Measurements from ENCODE around the gene PGM2. TPM values are rescaled to one million over a fixed set of nuclear protein-coding genes. Genes with fewer than 3 reads are reported as not detected.

The PGM2 gene
- total RNA-seq, 3 donors from 2014 or later (not counting 1 experiment from before 2014, with no cell fraction given), result 18.7 to 31.9 (median 27.1) TPM

- Histone ChIP-seq H3K36me3 (ENCODE audit: control insufficient read depth, insufficient read depth, low read length) (no peaks in the 10 kb centered on the region), H3K27ac (ENCODE audit: low read length) (no peak overlapping the region), H3K9me3 (ENCODE audit: control insufficient read depth, insufficient read depth, low read length) (no peaks in the 10 kb centered on the region), H3K27me3 (ENCODE audit: control insufficient read depth, insufficient read depth, low read length) (no peaks in the 10 kb centered on the region), H3K4me3 (ENCODE audit: low read length) (no peak overlapping the region), H3K4me1 (ENCODE audit: control insufficient read depth, insufficient read depth, low read length) (no peaks in the 10 kb centered on the region)
- 83% methylated on average over 2 of the region's 2 CpGs for whole genome bisulfite sequencing (ENCODE audit: insufficient coverage)
- H3K4me3 Mint-ChIP-seq, result no peak overlapping the region
- no peaks in the 10 kb centered on the region for H3K9me3 Mint-ChIP-seq
- ATAC-seq (no peak), DNase-seq (no peak)
- no peaks in the 10 kb centered on the region for H3K36me3 Mint-ChIP-seq
- H3K4me1 Mint-ChIP-seq, result no peaks in the 10 kb centered on the region
- intact Hi-C loops (cut with micrococcal nuclease), result no loop called here
- TF ChIP-seq CTCF (IDR thresholded peaks at IDR 0.05), result no peak
- peaks cover 0 to 13% of the 10 kb centered on the region in 2 donors for H3K27me3 Mint-ChIP-seq (ENCODE audit: low read depth in 2 of 2)
- H3K27ac Mint-ChIP-seq, result no peak overlapping the region
Measured at GRCh38 chr4:37797374-37797773, 29.1 kb upstream of the PGM2 start.

- Mint-ChIP-seq H3K4me1 (no peaks in the 10 kb centered on the region), H3K27me3 (ENCODE audit: low read depth in 2 of 2) (peaks cover 0 to 13% of the 10 kb centered on the region in 2 donors), H3K9me3 (no peaks in the 10 kb centered on the region), H3K27ac (no peak overlapping the region), H3K4me3 (no peak overlapping the region), H3K36me3 (no peaks in the 10 kb centered on the region)
- ATAC-seq (no peak), DNase-seq (no peak)
- intact Hi-C loops (cut with micrococcal nuclease), result no loop called here
- Histone ChIP-seq H3K27ac (ENCODE audit: low read length) (no peak overlapping the region), H3K4me3 (ENCODE audit: low read length) (no peak overlapping the region), H3K9me3 (ENCODE audit: control insufficient read depth, insufficient read depth, low read length) (no peaks in the 10 kb centered on the region), H3K4me1 (ENCODE audit: control insufficient read depth, insufficient read depth, low read length) (no peaks in the 10 kb centered on the region), H3K27me3 (ENCODE audit: control insufficient read depth, insufficient read depth, low read length) (no peaks in the 10 kb centered on the region), H3K36me3 (ENCODE audit: control insufficient read depth, insufficient read depth, low read length) (no peaks in the 10 kb centered on the region)
- no peak for TF ChIP-seq CTCF (IDR thresholded peaks at IDR 0.05)
- WGBS (ENCODE audit: insufficient coverage), result no CpG with 5 or more reads among the region's 2 CpGs
Measured at GRCh38 chr4:37797923-37798322, 28.6 kb upstream of the PGM2 start.

DNA sequence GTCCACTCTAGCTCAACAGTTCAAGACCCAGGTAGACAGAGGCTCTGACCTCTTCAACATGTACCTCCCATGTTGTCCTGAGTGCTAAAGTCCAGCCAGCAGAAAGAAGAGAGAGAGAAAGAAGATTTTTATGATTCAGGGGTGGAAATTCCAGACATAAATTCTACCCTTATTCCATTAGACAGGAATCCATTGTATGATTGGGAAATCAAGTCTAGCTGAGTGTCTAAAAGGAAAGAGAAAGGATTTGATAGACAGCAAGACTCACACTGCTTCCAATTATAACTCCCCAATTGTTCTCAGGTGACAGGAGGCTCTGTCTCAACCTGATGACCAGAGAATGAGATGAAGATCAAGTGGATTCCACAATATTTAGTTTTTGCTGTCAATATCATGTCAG is 27.9 kb upstream of the PGM2 start:
- Histone ChIP-seq H3K9me3 (ENCODE audit: control insufficient read depth, insufficient read depth, low read length) (no peaks in the 10 kb centered on the region), H3K4me1 (ENCODE audit: control insufficient read depth, insufficient read depth, low read length) (no peaks in the 10 kb centered on the region), H3K27ac (ENCODE audit: low read length) (no peak overlapping the region), H3K27me3 (ENCODE audit: control insufficient read depth, insufficient read depth, low read length) (no peaks in the 10 kb centered on the region), H3K4me3 (ENCODE audit: low read length) (no peak overlapping the region), H3K36me3 (ENCODE audit: control insufficient read depth, insufficient read depth, low read length) (no peaks in the 10 kb centered on the region)
- Mint-ChIP-seq H3K27me3 (ENCODE audit: low read depth in 2 of 2) (peaks cover 0 to 13% of the 10 kb centered on the region in 2 donors), H3K4me3 (no peak overlapping the region), H3K4me1 (no peaks in the 10 kb centered on the region), H3K9me3 (no peaks in the 10 kb centered on the region), H3K36me3 (no peaks in the 10 kb centered on the region), H3K27ac (no peak overlapping the region)
- DNase-seq (no peak), ATAC-seq (no peak)
- no peak for TF ChIP-seq CTCF (IDR thresholded peaks at IDR 0.05)
- intact Hi-C loops (cut with micrococcal nuclease), result no loop called here

DNA sequence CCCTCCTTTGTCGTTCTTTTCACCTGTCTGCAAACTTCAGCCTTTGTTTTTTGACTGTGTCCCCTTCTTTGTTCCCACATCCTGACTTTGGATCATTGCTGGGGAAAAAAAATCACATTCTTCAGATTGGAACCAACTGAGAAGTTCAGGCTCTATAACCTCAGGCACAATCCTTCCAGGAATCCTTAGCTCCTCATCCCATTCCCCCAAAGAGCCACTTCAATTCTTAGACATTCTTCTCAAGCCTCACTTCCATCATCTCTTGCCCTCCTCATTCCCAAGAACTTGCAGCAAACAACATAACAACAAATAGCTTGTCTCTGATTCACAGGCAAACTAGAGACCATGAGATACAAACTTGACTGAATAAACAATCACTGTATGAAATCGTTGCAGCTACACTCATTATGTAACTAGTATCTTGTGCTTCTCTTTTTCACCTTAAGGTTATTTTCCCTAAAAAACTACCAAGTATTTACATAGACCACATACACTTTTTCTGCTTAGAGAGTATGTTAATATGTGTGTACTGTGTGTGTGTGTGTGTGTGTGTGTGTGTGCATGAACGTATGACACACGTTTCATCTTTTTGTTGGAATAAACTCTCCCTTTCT is 26.4 kb upstream of the PGM2 start:
- no peak overlapping the region for H3K4me3 Mint-ChIP-seq
- no peaks in the 10 kb centered on the region for H3K4me1 ChIP-seq (ENCODE audit: control insufficient read depth, insufficient read depth, low read length)
- H3K36me3 ChIP-seq (ENCODE audit: control insufficient read depth, insufficient read depth, low read length), result no peaks in the 10 kb centered on the region
- no peaks in the 10 kb centered on the region for H3K36me3 Mint-ChIP-seq
- peaks cover 0 to 9% of the 10 kb centered on the region in 2 donors for H3K27me3 Mint-ChIP-seq (ENCODE audit: low read depth in 2 of 2)
- no peak overlapping the region for H3K4me3 ChIP-seq (ENCODE audit: low read length)
- H3K9me3 ChIP-seq (ENCODE audit: control insufficient read depth, insufficient read depth, low read length), result no peaks in the 10 kb centered on the region
- H3K9me3 Mint-ChIP-seq, result no peaks in the 10 kb centered on the region
- no peaks in the 10 kb centered on the region for H3K27me3 ChIP-seq (ENCODE audit: control insufficient read depth, insufficient read depth, low read length)
- DNase-seq, result no peak
- H3K4me1 Mint-ChIP-seq, result no peaks in the 10 kb centered on the region
- intact Hi-C loops (cut with micrococcal nuclease), result no loop called here
- H3K27ac ChIP-seq (ENCODE audit: low read length), result no peak overlapping the region
- TF ChIP-seq CTCF (IDR thresholded peaks at IDR 0.05), result no peak
- no peak overlapping the region for H3K27ac Mint-ChIP-seq
- ATAC-seq, result no peak
- 73% methylated on average over 2 of the region's 4 CpGs for WGBS (ENCODE audit: insufficient coverage)

Data from natural killer cell (primary cell).